NK-92 treated with Interleukin-12 subunit alpha and Interleukin-12 subunit beta, amount 100 ng/mL, for 24 hours (cell line): ENCODE measurements around the gene HS3ST3A1.

ENCODE experiments used
- DNase-seq: peaks from one replicate; lab custom pipeline; 2025; lab: John Stamatoyannopoulos, UW

Gene HS3ST3A1

GRCh38 chr17:13491916-13492736, 109.6 kb downstream of the HS3ST3A1 start:
- DNase-seq = no peak

- DNase-seq = no peak
These were observed 110.2 kb downstream of the HS3ST3A1 start for GRCh38 chr17:13491491-13491890.

GRCh38 chr17:13490906-13491482, 110.7 kb downstream of the HS3ST3A1 start:
- DNase-seq = no peak

GRCh38 chr17:13490427-13490826, 111.3 kb downstream of the HS3ST3A1 start:
- no peak for DNase-seq

DNA sequence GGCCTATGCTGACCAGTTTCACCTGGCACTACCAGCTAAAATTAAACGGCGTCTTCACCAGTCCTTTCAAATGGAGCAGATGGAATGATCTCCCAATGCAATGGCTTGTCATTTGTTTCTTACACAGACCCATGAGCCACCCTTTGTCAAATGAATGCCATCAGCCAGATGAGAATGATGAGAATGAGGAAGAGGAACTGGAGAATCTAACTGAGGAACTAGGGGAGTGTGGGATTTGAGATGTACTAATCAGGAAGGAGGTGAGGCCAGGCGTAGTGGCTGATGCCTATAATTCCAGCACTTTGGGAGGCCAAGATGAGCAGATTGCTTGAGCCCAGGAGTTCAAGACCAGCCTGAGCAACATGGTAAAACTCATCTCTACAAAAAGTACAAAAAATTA, 116.4 kb downstream of the HS3ST3A1 start:
- DNase-seq = no peak

- no peak for DNase-seq
These were observed 117.7 kb downstream of the HS3ST3A1 start for GRCh38 chr17:13484020-13484419.

- DNase-seq = no peak
These were observed 120.9 kb downstream of the HS3ST3A1 start for GRCh38 chr17:13480877-13481276.

DNA sequence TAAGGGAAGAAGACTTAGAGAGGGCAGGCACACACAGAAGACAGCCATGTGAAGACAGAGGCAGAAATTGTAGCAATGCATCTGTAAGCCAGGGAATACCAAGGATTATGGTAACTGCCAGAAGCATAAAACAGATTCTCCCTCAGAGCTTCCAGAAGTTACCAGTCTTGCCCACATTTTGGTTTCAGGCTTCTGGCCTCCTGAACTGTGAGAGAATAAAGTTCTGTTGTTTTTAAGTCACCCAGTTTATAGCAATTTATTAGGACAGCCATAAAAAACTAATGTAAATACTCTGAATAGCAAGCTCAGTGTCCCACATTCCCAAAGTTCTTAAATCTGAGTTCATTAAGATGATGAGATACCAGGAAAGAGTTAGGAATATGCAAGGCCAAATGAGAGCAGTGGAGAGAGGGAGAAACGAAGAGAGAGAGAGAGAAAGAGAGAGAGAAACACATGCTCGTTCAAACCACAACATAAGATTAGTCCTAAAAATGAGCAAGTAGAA, 123.4 kb downstream of the HS3ST3A1 start:
- DNase-seq = no peak

DNA sequence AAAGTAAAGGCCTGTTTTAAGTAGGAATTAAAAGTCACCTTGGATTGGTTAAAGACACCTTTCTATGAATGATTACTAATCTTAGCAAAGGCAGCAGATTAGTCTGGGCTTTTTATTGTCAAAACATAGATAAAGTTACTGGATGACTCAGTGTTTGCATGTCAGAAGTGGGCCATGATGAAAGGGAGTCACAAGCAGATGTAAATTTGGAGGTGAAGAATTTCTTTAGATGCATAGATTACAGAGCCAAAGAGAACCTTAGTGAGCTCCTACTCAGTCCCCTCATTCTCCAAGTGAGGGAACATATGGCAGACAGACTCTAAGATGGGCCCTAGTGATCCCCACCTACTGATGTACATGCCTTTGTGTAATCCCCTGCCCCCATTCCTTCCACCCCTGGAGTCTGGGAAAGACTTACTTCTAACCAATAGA, 124.5 kb downstream of the HS3ST3A1 start:
- DNase-seq = no peak

GRCh38 chr17:13476720-13477119, 125.0 kb downstream of the HS3ST3A1 start:
- DNase-seq = no peak

GRCh38 chr17:13475574-13476223, 126.0 kb downstream of the HS3ST3A1 start:
- DNase-seq = no peak

DNA sequence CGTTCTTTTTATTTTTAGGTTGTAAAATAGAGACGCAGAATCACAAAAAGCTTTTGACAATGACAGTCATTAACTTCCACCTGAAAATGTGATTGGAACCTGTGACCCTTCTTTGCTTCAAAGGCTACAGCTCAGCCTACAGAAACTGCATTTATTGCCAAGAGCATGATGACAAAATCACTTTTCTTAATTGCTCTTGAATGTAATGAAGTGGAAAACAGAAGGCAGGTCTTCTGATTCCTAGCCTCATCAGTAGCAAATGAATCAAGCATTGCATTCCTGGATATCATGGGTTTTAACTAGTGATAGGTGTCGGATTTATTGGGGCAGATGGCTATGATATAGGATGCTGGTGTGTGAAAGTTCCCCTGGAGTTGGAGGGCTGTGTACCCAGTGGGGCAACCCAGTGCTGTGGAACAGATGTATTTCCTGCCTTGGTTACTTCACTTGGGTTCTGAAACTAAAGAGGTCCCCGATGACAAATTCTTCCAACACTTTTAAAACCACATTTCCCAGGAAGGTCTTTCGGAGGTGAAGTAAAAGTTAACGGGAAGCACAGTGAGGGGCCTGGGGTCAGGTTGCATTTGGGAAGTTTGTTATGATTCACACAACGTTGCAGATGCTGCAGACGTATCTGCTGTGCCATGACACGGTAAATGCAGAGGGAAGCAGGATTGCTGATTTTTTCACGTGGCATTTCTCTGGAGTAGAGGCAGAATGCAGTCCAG, 127.5 kb downstream of the HS3ST3A1 start:
- DNase-seq = no peak

DNA sequence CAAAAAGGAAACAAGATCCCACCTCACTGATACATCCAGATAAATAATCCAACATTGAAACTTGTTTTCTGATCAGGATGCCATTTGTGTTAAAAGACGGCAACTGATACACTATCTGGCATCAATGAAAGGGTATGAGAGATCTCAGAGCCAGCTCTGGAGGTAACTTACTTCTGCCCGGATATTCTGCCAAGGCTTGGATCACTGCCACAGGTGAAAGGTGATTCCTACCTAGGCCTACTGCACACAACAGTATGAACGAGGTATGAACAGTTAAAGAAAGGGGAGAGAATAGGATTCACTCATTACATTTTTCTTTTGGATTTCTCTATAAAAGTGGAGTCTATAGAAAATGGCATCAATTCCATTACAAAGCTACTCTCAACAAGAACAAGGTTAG, 136.1 kb downstream of the HS3ST3A1 start:
- DNase-seq = no peak

GRCh38 chr17:13462673-13463124, 139.0 kb downstream of the HS3ST3A1 start:
- DNase-seq = no peak

GRCh38 chr17:13462146-13462545, 139.6 kb downstream of the HS3ST3A1 start:
- DNase-seq = no peak

DNA sequence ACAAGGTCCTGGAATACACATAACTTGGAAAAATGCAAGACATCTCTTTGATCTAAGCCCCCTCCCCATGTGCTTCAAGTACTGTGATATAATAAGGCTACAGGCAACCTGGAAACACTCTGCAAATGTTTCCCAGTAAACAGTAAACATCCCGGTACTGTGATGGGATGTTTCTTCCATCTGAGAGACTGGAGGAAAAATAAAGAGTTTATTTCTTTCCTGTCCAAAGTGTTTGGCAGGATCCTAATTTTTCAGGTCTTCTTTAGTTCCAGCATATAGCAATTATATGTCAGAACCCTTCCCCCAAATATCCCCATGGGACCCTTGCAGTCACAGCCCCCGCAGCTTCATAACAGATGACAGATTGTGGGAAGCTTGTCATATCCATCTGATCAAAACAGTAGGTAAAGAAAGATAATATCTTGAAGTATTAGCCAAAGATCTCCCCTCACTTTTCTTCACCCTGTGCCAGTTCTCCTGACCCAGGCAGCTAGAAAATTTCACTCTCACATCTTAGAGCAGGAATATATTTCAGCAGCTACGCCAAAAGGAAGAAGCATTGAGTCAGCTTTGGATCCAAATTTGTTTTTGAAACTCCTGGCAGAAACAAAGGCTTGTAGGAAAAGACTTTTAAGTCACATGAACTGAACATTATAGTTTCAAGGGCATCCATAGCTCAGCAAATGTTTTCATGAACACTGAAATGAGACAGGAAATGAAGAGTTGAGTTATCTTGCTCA, 141.3 kb downstream of the HS3ST3A1 start:
- no peak for DNase-seq

DNA sequence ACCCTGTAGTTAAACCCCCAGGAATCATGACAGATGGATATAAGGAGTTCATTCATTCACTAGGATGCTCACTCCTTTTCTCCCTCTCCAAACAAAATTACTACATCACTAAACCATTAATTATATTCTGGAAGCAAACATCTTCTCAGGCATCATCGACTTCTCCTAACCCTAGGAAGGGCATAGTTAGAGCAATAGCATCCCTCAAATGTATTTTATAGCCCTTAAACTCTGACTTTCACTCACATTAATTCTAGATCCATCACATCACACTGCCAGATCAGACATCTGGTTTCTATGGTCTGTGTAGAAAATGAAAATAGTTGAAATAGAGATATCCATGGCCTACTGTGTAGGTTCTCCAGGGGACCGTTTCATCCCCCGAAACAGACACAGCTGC, 143.9 kb downstream of the HS3ST3A1 start:
- DNase-seq = no peak
